ENCODE data around the gene DLD.

Gene DLD

DNA sequence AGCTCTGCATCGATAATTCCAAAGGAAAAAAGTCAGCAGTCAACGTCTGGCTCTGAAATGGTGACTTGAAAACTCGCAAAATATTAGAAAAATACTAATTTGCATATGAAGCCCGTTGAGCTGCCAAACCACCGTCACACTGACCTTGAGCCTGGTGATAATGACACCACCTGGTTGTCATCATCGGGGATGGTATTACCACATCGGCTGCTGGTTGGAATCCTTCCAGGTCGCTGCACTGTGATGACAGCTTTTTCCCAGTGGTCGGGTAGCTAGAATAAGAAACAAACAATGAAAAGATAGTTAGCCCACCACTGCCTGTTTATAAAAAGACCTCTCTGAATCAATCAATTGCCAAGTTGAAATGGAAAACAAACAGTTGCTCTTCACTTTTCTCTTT lies 70.4 kb downstream of the DLD start:
- Histone ChIP-seq H3K4me2 (no peak overlapping the region), H3K27me3 (no peaks in the 10 kb centered on the region), H3K27ac (no peak overlapping the region), H4K20me1 (no peaks in the 10 kb centered on the region), H3K4me3 (no peak overlapping the region), H3K9me3 (no peaks in the 10 kb centered on the region), H3K36me3 (no peaks in the 10 kb centered on the region), H3K9ac (no peak overlapping the region), H3K4me1 (no peaks in the 10 kb centered on the region)
- TF ChIP-seq Cebpa-rat (IDR thresholded peaks at IDR 0.05): no peak

DNA sequence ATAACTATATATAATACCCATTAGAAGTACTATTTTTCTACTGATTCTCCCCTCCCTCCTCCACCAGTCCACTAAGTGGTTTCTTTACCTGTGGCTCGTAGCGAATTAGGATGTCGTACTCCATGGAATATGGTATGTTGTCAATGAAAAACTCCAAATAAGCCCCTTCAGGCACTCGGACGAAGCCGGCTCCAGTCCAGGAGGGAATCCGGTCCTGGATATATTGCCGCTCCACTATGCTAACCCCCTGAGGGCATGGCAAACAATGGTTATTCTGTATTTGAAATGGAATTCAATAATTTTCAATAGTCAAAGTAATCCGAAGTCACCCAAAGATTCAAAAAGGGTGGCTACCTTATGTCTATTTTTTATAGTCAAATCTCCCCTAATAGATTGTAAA lies 71.8 kb downstream of the DLD start:
- Histone ChIP-seq H3K4me1 (no peaks in the 10 kb centered on the region), H3K4me3 (no peak overlapping the region), H3K27ac (no peak overlapping the region), H3K4me2 (no peak overlapping the region), H3K9me3 (no peaks in the 10 kb centered on the region), H3K36me3 (no peaks in the 10 kb centered on the region), H4K20me1 (no peaks in the 10 kb centered on the region), H3K27me3 (no peaks in the 10 kb centered on the region), H3K9ac (no peak overlapping the region)
- TF ChIP-seq Cebpa-rat (IDR thresholded peaks at IDR 0.05): no peak

DNA sequence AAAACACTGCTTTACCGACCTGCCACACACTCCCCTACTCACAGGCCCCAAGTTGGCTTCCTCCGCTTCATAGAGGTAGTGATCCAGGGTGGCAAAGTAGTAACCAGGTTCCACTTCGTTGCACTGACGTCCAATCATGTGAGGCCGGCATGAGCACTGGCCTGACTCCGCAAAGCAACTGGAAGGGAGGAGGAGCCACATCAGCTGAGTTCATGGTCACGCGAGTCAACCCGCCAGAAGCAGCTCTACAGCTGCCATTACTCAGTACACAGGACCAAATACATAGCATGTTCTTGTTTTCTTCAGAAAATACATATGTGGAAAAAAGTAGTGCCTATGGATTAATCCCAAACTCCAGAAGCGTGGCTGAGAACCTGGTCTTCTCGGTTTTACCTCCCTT lies 73.5 kb downstream of the DLD start:
- TF ChIP-seq Cebpa-rat (IDR thresholded peaks at IDR 0.05): no peak
- H3K4me1 ChIP-seq: no peaks in the 10 kb centered on the region
- H3K36me3 ChIP-seq: no peaks in the 10 kb centered on the region
- H3K4me3 ChIP-seq: no peak overlapping the region
- no peaks in the 10 kb centered on the region for H4K20me1 ChIP-seq
- H3K27ac ChIP-seq: no peak overlapping the region
- H3K9me3 ChIP-seq: no peaks in the 10 kb centered on the region
- H3K9ac ChIP-seq: no peak overlapping the region
- no peaks in the 10 kb centered on the region for H3K27me3 ChIP-seq
- no peak overlapping the region for H3K4me2 ChIP-seq

DNA sequence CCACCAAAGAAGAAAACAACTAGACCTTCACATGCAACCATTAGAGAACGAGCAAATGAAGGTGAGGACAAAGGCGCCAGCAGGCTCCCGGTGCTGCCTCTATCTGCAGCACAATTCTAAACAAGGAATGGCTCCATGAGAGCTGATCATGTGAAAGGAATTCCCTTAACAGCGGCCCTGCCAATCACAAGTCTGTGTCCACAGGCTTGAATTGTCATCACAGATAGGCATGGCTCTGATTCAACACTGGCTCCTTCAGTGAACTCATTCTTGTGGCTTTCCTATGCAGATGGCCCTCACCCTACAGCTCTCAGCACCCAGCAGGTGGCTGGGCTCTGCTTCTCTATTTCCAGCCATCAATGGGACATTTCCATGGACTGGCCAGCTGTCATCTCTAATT lies 75.7 kb downstream of the DLD start:
- Histone ChIP-seq H3K9ac (no peak overlapping the region), H3K4me1 (no peaks in the 10 kb centered on the region), H3K36me3 (no peaks in the 10 kb centered on the region), H3K27me3 (no peaks in the 10 kb centered on the region), H3K9me3 (no peaks in the 10 kb centered on the region), H3K27ac (no peak overlapping the region), H3K4me3 (no peak overlapping the region), H3K4me2 (no peak overlapping the region), H4K20me1 (no peaks in the 10 kb centered on the region)
- TF ChIP-seq Cebpa-rat (IDR thresholded peaks at IDR 0.05): no peak

DNA sequence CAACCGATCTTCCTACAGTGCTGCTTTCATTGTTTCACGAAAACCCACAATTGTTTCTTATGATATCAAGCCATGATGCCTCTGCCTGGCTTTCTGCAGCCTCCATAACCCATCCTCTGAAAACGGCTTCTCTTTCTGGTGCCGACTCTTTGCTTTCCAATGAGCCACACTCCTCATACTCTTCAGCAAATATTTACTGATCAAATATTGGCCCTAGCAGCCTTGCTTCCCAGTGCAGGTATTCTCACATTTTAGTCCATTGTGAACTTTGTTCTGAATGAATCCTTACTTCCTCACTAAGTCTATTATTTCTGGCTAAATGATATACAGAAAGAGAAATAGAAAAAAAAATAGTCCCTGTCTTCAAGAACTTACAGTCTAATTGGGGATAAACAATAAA lies 76.4 kb downstream of the DLD start:
- TF ChIP-seq Cebpa-rat (IDR thresholded peaks at IDR 0.05): no peak
- no peaks in the 10 kb centered on the region for H3K36me3 ChIP-seq
- H4K20me1 ChIP-seq: no peaks in the 10 kb centered on the region
- no peak overlapping the region for H3K4me2 ChIP-seq
- H3K9me3 ChIP-seq: no peaks in the 10 kb centered on the region
- no peaks in the 10 kb centered on the region for H3K4me1 ChIP-seq
- H3K27ac ChIP-seq: no peak overlapping the region
- H3K27me3 ChIP-seq: no peaks in the 10 kb centered on the region
- no peak overlapping the region for H3K4me3 ChIP-seq
- no peak overlapping the region for H3K9ac ChIP-seq

DNA sequence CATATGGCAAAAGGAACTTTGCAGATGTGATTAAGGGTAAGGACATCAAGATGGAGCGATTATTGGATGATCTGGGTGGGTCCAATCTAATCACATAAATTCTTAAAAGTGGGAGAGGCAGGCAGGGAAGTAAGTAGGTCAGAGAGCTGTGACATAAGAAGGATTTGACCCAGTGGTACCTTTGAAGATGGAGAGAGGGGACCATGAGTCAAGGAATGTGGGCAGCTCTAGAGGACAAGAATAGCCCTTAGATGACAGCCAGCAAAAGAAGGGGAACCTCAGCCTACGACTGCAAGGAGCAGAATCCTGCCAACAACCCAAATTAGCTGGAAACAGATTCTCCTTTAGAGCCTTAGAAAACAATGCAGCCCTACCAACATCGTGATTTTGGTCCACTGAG lies 77.5 kb downstream of the DLD start:
- H3K9ac ChIP-seq: no peak overlapping the region
- no peak overlapping the region for H3K4me2 ChIP-seq
- no peak overlapping the region for H3K27ac ChIP-seq
- no peaks in the 10 kb centered on the region for H4K20me1 ChIP-seq
- H3K4me3 ChIP-seq: no peak overlapping the region
- H3K9me3 ChIP-seq: no peaks in the 10 kb centered on the region
- no peaks in the 10 kb centered on the region for H3K27me3 ChIP-seq
- no peaks in the 10 kb centered on the region for H3K36me3 ChIP-seq
- no peak for TF ChIP-seq Cebpa-rat (IDR thresholded peaks at IDR 0.05)
- H3K4me1 ChIP-seq: no peaks in the 10 kb centered on the region

DNA sequence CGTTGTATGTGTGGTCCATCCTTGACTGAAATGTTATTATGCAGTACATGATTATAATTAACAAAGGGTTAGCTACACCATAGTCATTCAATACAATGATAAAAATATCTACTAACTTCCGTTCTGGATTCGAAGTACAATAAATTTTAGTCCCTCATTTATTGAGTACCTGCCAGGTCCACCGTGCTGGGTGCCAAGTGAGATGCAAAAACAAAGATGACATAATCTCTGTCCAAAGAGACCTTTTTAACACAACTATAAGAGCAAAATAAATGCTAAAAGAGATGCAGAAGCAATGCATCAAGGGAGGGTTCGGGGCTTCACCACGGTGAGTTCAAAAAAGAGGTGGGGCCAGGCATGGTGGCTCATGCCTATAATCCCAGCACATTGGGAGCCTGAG lies 78.9 kb downstream of the DLD start:
- H3K4me3 ChIP-seq: no peak overlapping the region
- H3K27me3 ChIP-seq: no peaks in the 10 kb centered on the region
- H3K9me3 ChIP-seq: no peaks in the 10 kb centered on the region
- no peak overlapping the region for H3K4me2 ChIP-seq
- no peaks in the 10 kb centered on the region for H3K36me3 ChIP-seq
- H3K27ac ChIP-seq: no peak overlapping the region
- no peak overlapping the region for H3K9ac ChIP-seq
- no peaks in the 10 kb centered on the region for H3K4me1 ChIP-seq
- H4K20me1 ChIP-seq: no peaks in the 10 kb centered on the region
- no peak for TF ChIP-seq Cebpa-rat (IDR thresholded peaks at IDR 0.05)
